ENCODE data around the gene DNAH2. TPM values are rescaled to one million over a fixed set of nuclear protein-coding genes. Genes with fewer than 3 reads are reported as not detected.

Gene DNAH2
- total and polyA plus RNA-seq, 2 of the 8 experiments (the other 6 are each of a cell fraction or from before 2014, with no cell fraction given), result 0.13 to 0.18 TPM

DNA sequence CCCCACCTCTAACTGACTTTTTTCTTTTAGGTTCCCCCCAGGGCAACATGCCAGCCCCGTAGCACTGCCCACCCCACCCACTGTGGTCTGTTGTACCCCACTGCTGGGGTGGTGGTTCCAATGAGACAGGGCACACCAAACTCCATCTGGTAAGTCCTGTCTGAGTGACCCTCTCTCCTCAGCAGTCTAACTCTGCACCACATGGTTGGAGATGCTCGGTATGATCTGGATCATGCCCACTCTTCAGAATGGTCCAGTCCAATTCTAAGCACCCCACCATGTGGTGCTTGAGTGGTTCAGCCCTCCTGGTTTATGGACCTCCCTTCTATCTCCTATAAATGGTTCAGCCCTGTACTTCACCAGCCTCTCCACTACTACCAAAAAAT is 122.3 kb downstream of the DNAH2 start:
- DNase-seq (ENCODE audit: low read depth in 1 of 2, low spot score in 2 of 2), result no peak

More for the DNA sequence above, 122.3 kb downstream of the DNAH2 start:
- H3K27me3 ChIP-seq (replicated peaks in 1 of 4; ENCODE audit: control insufficient read depth in 3 of 4, extremely low read depth in 1 of 4, insufficient read depth in 3 of 4, low read length in 3 of 4), result peaks cover 18 to 48% (median 41%) of the 10 kb centered on the region in 4 experiments
- no peak overlapping the region for H2BK120ac ChIP-seq (replicated peaks; ENCODE audit: low read depth, low read length)
- no peak overlapping the region for H4K91ac ChIP-seq (replicated peaks; ENCODE audit: insufficient read length, low read length)
- no peak overlapping the region for H3K56ac ChIP-seq (replicated peaks; ENCODE audit: insufficient read length, low read depth, low read length)
- no peak overlapping the region for H3K23ac ChIP-seq (ENCODE audit: insufficient read length)
- no peak overlapping the region for H3K9ac ChIP-seq (replicated peaks in 1 of 4; ENCODE audit: extremely low read depth in 1 of 4, low read depth in 3 of 4, low read length in 3 of 4)
- ChIA-PET POLR2A (ENCODE audit: partially characterized antibody) (interaction anchor here (0.8 to 5.2 kb wide), 2 partner anchors 10 to 16 kb away, joined by 3 to 34 read pairs; partner anchors contain the start of genes NAA38 and TMEM88), CTCF (ENCODE audit: partially characterized antibody) (interaction anchor here (0.6 to 5.0 kb wide), 4 partner anchors 11 to 139 kb away, joined by 3 to 25 read pairs (median 8); no protein-coding TSS in a partner anchor)
- FAIRE-seq, result no peak
- H3K23me2 ChIP-seq (ENCODE audit: low read depth, low read length), result peaks cover 48% of the 10 kb centered on the region
- no peak overlapping the region for H2BK15ac ChIP-seq (ENCODE audit: low read length)
- H3K27ac ChIP-seq (ENCODE audit: low read depth, low read length), result no peak overlapping the region
- no peak overlapping the region for H2BK20ac ChIP-seq (ENCODE audit: low read length)
- H2AK5ac ChIP-seq (ENCODE audit: low read depth, low read length), result no peak overlapping the region
- H3K4me3 ChIP-seq (ENCODE audit: extremely low read depth in 1 of 4, insufficient read depth in 2 of 4, low read depth in 3 of 4, low read length in 4 of 4), result no peak overlapping the region
- no peak overlapping the region for H4K8ac ChIP-seq (ENCODE audit: extremely low read depth, insufficient read depth, low read length)
- H3K79me2 ChIP-seq (ENCODE audit: control insufficient read depth in 1 of 2, insufficient read depth in 2 of 2, low read length in 2 of 2), result no peaks in the 10 kb centered on the region
- H4K5ac ChIP-seq (ENCODE audit: insufficient read length, low read depth, low read length), result no peak overlapping the region
- H3K9me3 ChIP-seq (ENCODE audit: insufficient read depth in 2 of 2, low read depth in 1 of 2, low read length in 1 of 2), result no peaks in the 10 kb centered on the region
- peak; percentile 37; the same call in 1 of the 2 replicates for TF ChIP-seq JUND (IDR thresholded peaks at IDR 0.05; ENCODE audit: low read length)
- no peak for TF ChIP-seq SP4 (IDR thresholded peaks at IDR 0.05; ENCODE audit: low read length)
- 0 out of 3 replicates have a peak, but pooled peaks of 1 of the 2 experiments have one; percentile 46 for TF ChIP-seq EP300 (IDR thresholded peaks at IDR 0.05; ENCODE audit: borderline replicate concordance in 1 of 2, low read depth in 2 of 2, low read length in 2 of 2)
- H3K18ac ChIP-seq (ENCODE audit: extremely low read depth, low read length), result no peak overlapping the region
- no peak overlapping the region for H2AFZ ChIP-seq (ENCODE audit: low read length)
- H3K36me3 ChIP-seq (ENCODE audit: control insufficient read depth in 2 of 4, insufficient read depth in 4 of 4, low read length in 3 of 4), result no peaks in the 10 kb centered on the region
- H3K79me1 ChIP-seq (ENCODE audit: low read depth, low read length), result no peaks in the 10 kb centered on the region
- no peak overlapping the region; the same call in 1 of the 2 replicates for H2BK12ac ChIP-seq (ENCODE audit: low read depth, low read length)
- 91% methylated on average over 2 of the region's 2 CpGs; no CpG with 5 or more reads in 1 of the 2 experiments for WGBS, 2 experiments (ENCODE audit: extremely low coverage in 1 of 2, insufficient coverage in 1 of 2, insufficient read length in 1 of 2, insufficient replicate concordance in 2 of 2, low coverage in 1 of 2, low lambda C conversion rate in 2 of 2, missing lambda C conversion rate in 1 of 2)
- no peak overlapping the region for H3K4ac ChIP-seq (replicated peaks; ENCODE audit: insufficient read length, low read depth, low read length)
- H3K4me1 ChIP-seq (replicated peaks in 1 of 4; ENCODE audit: control insufficient read depth in 3 of 4, insufficient read depth in 4 of 4, low read length in 3 of 4), result peaks cover 10 to 32% (median 20%) of the 10 kb centered on the region in 4 experiments
- H3K14ac ChIP-seq (ENCODE audit: insufficient read length), result no peak overlapping the region
- H4K20me1 ChIP-seq (replicated peaks in 1 of 2; ENCODE audit: control insufficient read depth in 1 of 2, insufficient read depth in 2 of 2, low read length in 2 of 2), result peaks cover 4 to 34% of the 10 kb centered on the region in 2 experiments
- H2BK5ac ChIP-seq (ENCODE audit: low read depth, low read length), result no peak overlapping the region
- H3K4me2 ChIP-seq (ENCODE audit: insufficient read depth in 1 of 2, low read depth in 2 of 2, low read length in 2 of 2), result no peak overlapping the region; a peak in 1 of 4 replicates
